ENCODE measurements around the gene OPN5.

Gene OPN5

DNA sequence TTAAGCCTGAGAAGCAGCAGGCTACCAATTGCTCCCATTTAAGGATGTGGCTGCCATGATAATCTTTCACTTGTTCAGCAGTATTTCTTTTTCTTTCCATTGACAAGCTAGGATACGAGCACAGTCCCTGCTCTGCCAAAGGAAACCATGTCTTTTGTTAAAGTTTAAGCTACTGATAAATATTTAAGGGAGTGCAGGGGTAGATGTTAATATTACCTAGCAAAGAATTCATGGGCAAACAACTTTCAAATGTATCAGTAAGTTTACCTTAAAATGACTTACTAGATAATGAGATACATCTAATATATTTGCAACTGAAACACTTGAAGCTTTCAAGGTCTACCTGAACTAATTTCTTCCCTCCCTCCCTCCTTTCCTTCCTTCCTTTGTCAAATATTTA lies 77.3 kb downstream of the OPN5 start:
- no peak for DNase-seq (ENCODE audit: low read depth)

- DNase-seq (ENCODE audit: low read depth): no peak
Measured at GRCh38 chr6:47862731-47863130, 80.9 kb downstream of the OPN5 start.

DNA sequence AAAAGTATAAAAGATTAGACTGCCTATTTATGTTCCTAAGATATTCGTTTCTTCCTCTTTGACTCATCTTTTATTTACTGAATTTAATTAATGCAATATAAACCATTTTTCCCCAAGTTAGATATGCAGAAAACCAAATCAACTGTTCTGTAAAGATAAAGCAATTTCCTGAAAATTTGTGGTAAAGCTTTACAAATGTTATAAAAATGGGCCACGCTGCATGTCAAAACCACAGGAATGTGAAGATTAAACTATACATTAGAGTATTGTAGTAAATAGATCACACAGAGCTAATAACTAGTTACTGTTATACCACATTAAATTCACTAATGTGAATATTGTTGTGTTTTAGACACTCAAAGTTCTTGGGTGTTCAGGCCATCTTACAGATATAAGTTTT lies 83.4 kb downstream of the OPN5 start:
- DNase-seq (ENCODE audit: low read depth): no peak

DNA sequence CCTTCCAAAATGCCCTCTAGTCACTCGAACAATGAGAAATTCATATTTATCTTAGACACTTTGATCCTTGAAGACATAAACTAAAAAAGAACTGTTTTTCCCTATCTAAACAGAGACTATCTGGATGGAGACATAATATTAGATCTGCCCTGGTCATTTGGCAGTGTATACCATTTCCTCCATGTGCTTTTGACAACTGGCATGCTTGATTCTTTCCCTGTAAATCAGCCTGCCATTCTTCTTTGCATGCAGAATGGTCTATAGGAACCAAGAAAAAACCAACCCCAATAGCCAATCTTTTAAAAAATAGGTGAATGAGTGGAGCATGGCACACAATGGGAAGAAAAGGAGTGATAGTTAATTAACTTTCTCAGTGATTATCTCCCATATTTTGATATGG lies 93.8 kb downstream of the OPN5 start:
- no peak for DNase-seq (ENCODE audit: low read depth)

Data from HS-27A (cell line).